Measurements from ENCODE around the gene MCFD2. TPM values are rescaled to one million over a fixed set of nuclear protein-coding genes. Genes with fewer than 3 reads are reported as not detected.

MCFD2 gene
- total RNA-seq, 2 experiments from 2014 or later: 27.7 to 31.8 TPM

GRCh38 chr2:46962751-46963150 is 47.1 kb upstream of the MCFD2 start:
- H3K27me3 Mint-ChIP-seq: no peaks in the 10 kb centered on the region
- no peak overlapping the region for H3K4me3 Mint-ChIP-seq
- intact Hi-C loops (cut with micrococcal nuclease): no loop called here
- H3K36me3 Mint-ChIP-seq (ENCODE audit: low read depth): peaks cover 18% of the 10 kb centered on the region
- POLR2A ChIA-PET: interaction anchor here (0.6 to 1.2 kb wide), 2 partner anchors 8 to 11 kb away, joined by 3 read pairs; no protein-coding TSS in a partner anchor
- DNase-seq (no peak), ATAC-seq (no peak)
- H3K27ac Mint-ChIP-seq: no peak overlapping the region
- CTCF ChIA-PET: interaction anchor here (0.8 to 1.1 kb wide), 2 partner anchors 16 to 19 kb away, joined by 3 read pairs; no protein-coding TSS in a partner anchor
- TF ChIP-seq CTCF (IDR thresholded peaks at IDR 0.05): no peak
- peaks cover 9% of the 10 kb centered on the region for H3K4me1 Mint-ChIP-seq (ENCODE audit: low read depth)
- no peaks in the 10 kb centered on the region for H3K9me3 Mint-ChIP-seq

GRCh38 chr2:46960618-46961017 is 45.0 kb upstream of the MCFD2 start:
- Mint-ChIP-seq H3K36me3 (ENCODE audit: low read depth) (peaks cover 32% of the 10 kb centered on the region), H3K27me3 (no peaks in the 10 kb centered on the region), H3K9me3 (no peaks in the 10 kb centered on the region), H3K4me1 (ENCODE audit: low read depth) (peaks cover 9% of the 10 kb centered on the region), H3K4me3 (no peak overlapping the region), H3K27ac (no peak overlapping the region)
- TF ChIP-seq CTCF (IDR thresholded peaks at IDR 0.05): no peak
- POLR2A ChIA-PET: interaction anchor here (0.6 to 1.3 kb wide), 4 partner anchors 12 to 303 kb away, joined by 3 read pairs; no protein-coding TSS in a partner anchor
- intact Hi-C loops (cut with micrococcal nuclease): no loop called here
- CTCF ChIA-PET: interaction anchor here (1.2 to 1.3 kb wide), 3 partner anchors 11 to 313 kb away, joined by 3 to 4 read pairs (median 3); no protein-coding TSS in a partner anchor
- ATAC-seq (peak; percentile 53), DNase-seq (peak; percentile 16)

- Mint-ChIP-seq H3K4me3 (no peak overlapping the region), H3K27me3 (no peaks in the 10 kb centered on the region), H3K27ac (no peak overlapping the region), H3K9me3 (no peaks in the 10 kb centered on the region), H3K36me3 (ENCODE audit: low read depth) (peaks cover 39% of the 10 kb centered on the region), H3K4me1 (ENCODE audit: low read depth) (peaks cover 2% of the 10 kb centered on the region)
- no peak for TF ChIP-seq CTCF (IDR thresholded peaks at IDR 0.05)
- ATAC-seq (no peak), DNase-seq (no peak)
- CTCF ChIA-PET: no interaction called here
- POLR2A ChIA-PET: no interaction called here
- intact Hi-C loops (cut with micrococcal nuclease): no loop called here
Observed at GRCh38 chr2:46958431-46959017, 42.9 kb upstream of the MCFD2 start.

- no peaks in the 10 kb centered on the region for H3K9me3 Mint-ChIP-seq
- POLR2A ChIA-PET: no interaction called here
- ATAC-seq: no peak
Observed at GRCh38 chr2:46956981-46957531, 41.5 kb upstream of the MCFD2 start.

More at GRCh38 chr2:46956981-46957531, 41.5 kb upstream of the MCFD2 start:
- Mint-ChIP-seq H3K27ac (no peak overlapping the region), H3K4me1 (ENCODE audit: low read depth) (peaks cover 2% of the 10 kb centered on the region), H3K27me3 (no peaks in the 10 kb centered on the region), H3K36me3 (ENCODE audit: low read depth) (peaks cover 37% of the 10 kb centered on the region), H3K4me3 (no peak overlapping the region)
- TF ChIP-seq CTCF (IDR thresholded peaks at IDR 0.05): no peak
- intact Hi-C loops (cut with micrococcal nuclease): no loop called here
- CTCF ChIA-PET: no interaction called here
- DNase-seq: no peak

Data from activated CD8-positive, alpha-beta T cell treated with anti-CD3 and anti-CD28 coated beads for 36 hours (primary cell).